Caco-2 (cell line): ENCODE data around the gene NFIC. TPM values are rescaled to one million over a fixed set of nuclear protein-coding genes. Genes with fewer than 3 reads are reported as not detected.

Source experiments
- BruUV-seq: library from RNA; stranded (reverse); fragments of 400-500 nt; replicated peaks from 2 replicates; lab custom pipeline; 2021; lab: Mats Ljungman, UMichigan
- CTCF ChIA-PET: fragments of 300-600 bp; sonication (Branson Sonifier 250); formaldehyde crosslinking; loops from one replicate; lab custom pipeline; 2022; ENCODE audit warnings: antibody characterized with exemption; lab: Charles Lee
- POLR2A ChIA-PET: fragments of 300-600 bp; sonication (Branson Sonifier 250); formaldehyde crosslinking; loops from one replicate; lab custom pipeline; 2022; ENCODE audit warnings: antibody characterized with exemption; lab: Charles Lee
- DNase-seq, 2 experiments: peaks; one replicate each; pipeline versions ENCODE4 v3.0.0 to v3.0.0-alpha.2; 2020 to 2022
- H3K27me3 ChIP-seq: replicated peaks from 2 replicates; pipeline ENCODE4 v1.6.0; 2011; ENCODE audit warnings: low read length; ENCODE audit not compliant: control insufficient read depth, insufficient read depth
- H3K36me3 ChIP-seq: 2 replicates; pipeline ENCODE4 v1.5.1; 2011; ENCODE audit warnings: low read length; ENCODE audit not compliant: control insufficient read depth, insufficient read depth
- H3K4me1 ChIP-seq: fragments of 250-450 bp; sonication (Bioruptor Pico); 2 replicates; pipeline ENCODE4 v1.5.1; 2020; ENCODE audit warnings: mild to moderate bottlenecking
- H3K4me3 ChIP-seq: 2 replicates; pipeline ENCODE4 v1.5.1; 2011; ENCODE audit warnings: low read depth, mild to moderate bottlenecking, control low read depth, low read length
- H3K9me3 ChIP-seq: fragments of 250-450 bp; sonication (Bioruptor Pico); 2 replicates; pipeline ENCODE4 v1.5.1; 2020; ENCODE audit warnings: mild to moderate bottlenecking, moderate library complexity
- H3K27ac Mint-ChIP-seq: one replicate; pipeline ENCODE4 v1.8.0; 2022; ENCODE audit warnings: mixed read lengths; ENCODE audit not compliant: unreplicated experiment
- H3K27me3 Mint-ChIP-seq: one replicate; pipeline ENCODE4 v1.8.0; 2022; ENCODE audit warnings: mixed read lengths; ENCODE audit not compliant: insufficient read depth, unreplicated experiment
- H3K36me3 Mint-ChIP-seq: one replicate; pipeline ENCODE4 v1.8.0; 2022; ENCODE audit warnings: mild to moderate bottlenecking, mixed read lengths; ENCODE audit not compliant: insufficient read depth, unreplicated experiment
- H3K4me1 Mint-ChIP-seq: one replicate; pipeline ENCODE4 v1.8.0; 2022; ENCODE audit warnings: low read depth, mixed read lengths; ENCODE audit not compliant: unreplicated experiment
- H3K4me3 Mint-ChIP-seq: one replicate; pipeline ENCODE4 v1.8.0; 2022; ENCODE audit warnings: mild to moderate bottlenecking, moderate library complexity, mixed read lengths; ENCODE audit not compliant: unreplicated experiment
- H3K9me3 Mint-ChIP-seq: one replicate; pipeline ENCODE4 v1.8.0; 2022; ENCODE audit warnings: mixed read lengths; ENCODE audit not compliant: unreplicated experiment
- CTCF ChIP-seq, 2 experiments: fragments of 200-600 bp in 1 of 2; IDR thresholded peaks; 1 replicate in 1 of 2; 2 replicates in 1 of 2; pipeline versions ENCODE4 v1.5.1 to v1.8.0; 2011 to 2022; ENCODE audit warnings: antibody characterized with exemption in 1 of 2, control low read depth in 1 of 2, inconsistent platforms in 1 of 2, low read depth in 1 of 2, low read length in 1 of 2, mild to moderate bottlenecking in 1 of 2, moderate library complexity in 1 of 2; ENCODE audit not compliant: insufficient read depth in 1 of 2, severe bottlenecking in 1 of 2, unreplicated experiment in 1 of 2
- intact Hi-C: fragments of 100-400 bp; cut with micrococcal nuclease; formaldehyde crosslinking; loops from one replicate; pipeline ENCODE4 v1.10.0; 2022; ENCODE audit not compliant: unreplicated experiment
- total RNA-seq: library from RNA; stranded (reverse); gene quantifications from 2 replicates; pipeline ENCODE4 v1.2.3, GENCODE V29; 2022

The NFIC gene
- total RNA-seq, 1 experiment from 2014 or later, result 5.1 TPM

GRCh38 chr19:3508771-3509535 lies 142.6 kb downstream of the NFIC start:
- H3K4me3 ChIP-seq, result no peak overlapping the region
- no peak for DNase-seq
- peaks cover 1% of the 10 kb centered on the region for H3K36me3 ChIP-seq
- H3K4me1 ChIP-seq, result no peaks in the 10 kb centered on the region; the same call in 1 of the 2 replicates
- H3K27me3 ChIP-seq, result no peaks in the 10 kb centered on the region
- Mint-ChIP-seq H3K27ac (no peak overlapping the region), H3K4me1 (no peaks in the 10 kb centered on the region), H3K9me3 (no peaks in the 10 kb centered on the region), H3K4me3 (peak overlapping the region; percentile 27), H3K27me3 (no peaks in the 10 kb centered on the region), H3K36me3 (peaks cover 29% of the 10 kb centered on the region)
- CTCF ChIA-PET, result no interaction called here
- POLR2A ChIA-PET, result no interaction called here
- intact Hi-C loops, result no loop called here
- H3K9me3 ChIP-seq, result no peaks in the 10 kb centered on the region
- TF ChIP-seq CTCF (IDR thresholded peaks at IDR 0.05; ENCODE audit: insufficient read depth in 1 of 2, low read depth in 1 of 2, low read length in 1 of 2, severe bottlenecking in 1 of 2, unreplicated experiment in 1 of 2), result no peak
- no TSS peak for BruUV-seq

GRCh38 chr19:3509566-3509989 lies 143.2 kb downstream of the NFIC start:
- H3K27ac Mint-ChIP-seq, result no peak overlapping the region
- intact Hi-C loops, result no loop called here

GRCh38 chr19:3510727-3511126 lies 144.3 kb downstream of the NFIC start:
- Mint-ChIP-seq H3K9me3 (no peaks in the 10 kb centered on the region), H3K4me3 (no peak overlapping the region), H3K36me3 (peaks cover 32% of the 10 kb centered on the region), H3K27ac (no peak overlapping the region), H3K27me3 (no peaks in the 10 kb centered on the region), H3K4me1 (no peaks in the 10 kb centered on the region)
- Histone ChIP-seq H3K4me1 (no peaks in the 10 kb centered on the region; the same call in 1 of the 2 replicates), H3K36me3 (peaks cover 1% of the 10 kb centered on the region), H3K9me3 (no peaks in the 10 kb centered on the region), H3K4me3 (no peak overlapping the region), H3K27me3 (no peaks in the 10 kb centered on the region)
- POLR2A ChIA-PET, result no interaction called here
- no TSS peak for BruUV-seq
- no peak for DNase-seq
- CTCF ChIA-PET, result no interaction called here
- intact Hi-C loops, result no loop called here
- no peak for TF ChIP-seq CTCF (IDR thresholded peaks at IDR 0.05; ENCODE audit: insufficient read depth in 1 of 2, low read depth in 1 of 2, low read length in 1 of 2, severe bottlenecking in 1 of 2, unreplicated experiment in 1 of 2)

More at GRCh38 chr19:3509566-3509989, 143.2 kb downstream of the NFIC start:
- ChIA-PET CTCF (no interaction called here), POLR2A (no interaction called here)
- H3K36me3 Mint-ChIP-seq, result peaks cover 35% of the 10 kb centered on the region
- H3K4me3 Mint-ChIP-seq, result peak overlapping the region; percentile 27
- TF ChIP-seq CTCF (IDR thresholded peaks at IDR 0.05; ENCODE audit: insufficient read depth in 1 of 2, low read depth in 1 of 2, low read length in 1 of 2, severe bottlenecking in 1 of 2, unreplicated experiment in 1 of 2), result no peak
- Histone ChIP-seq H3K4me3 (no peak overlapping the region), H3K4me1 (no peaks in the 10 kb centered on the region; the same call in 1 of the 2 replicates), H3K27me3 (no peaks in the 10 kb centered on the region), H3K9me3 (no peaks in the 10 kb centered on the region), H3K36me3 (peaks cover 1% of the 10 kb centered on the region)
- H3K9me3 Mint-ChIP-seq, result no peaks in the 10 kb centered on the region
- H3K4me1 Mint-ChIP-seq, result no peaks in the 10 kb centered on the region
- BruUV-seq, result no TSS peak
- DNase-seq, result no peak
- no peaks in the 10 kb centered on the region for H3K27me3 Mint-ChIP-seq
